Liver (tissue), 3 donors: ENCODE results near the gene RBM28.

Experiments used
- CTCF ChIP-seq: fragments of 150-350 bp; IDR thresholded peaks from 2 replicates; pipeline ENCODE4 v1.5.1; 2017; ENCODE audit warnings: improper control_type of control experiment, low read depth, low read length; ENCODE audit not compliant: missing input control
- EGR1 ChIP-seq, 2 donors: IDR thresholded peaks; 2 replicates each; pipeline ENCODE4 v1.6.1; 2016 to 2018; ENCODE audit warnings: antibody characterized with exemption in 2 of 2, low read depth in 2 of 2
- MAX ChIP-seq: IDR thresholded peaks from 2 replicates; pipeline ENCODE4 v1.6.1; 2016; ENCODE audit warnings: antibody characterized with exemption
- donor health status: healthy.
- donor health status: healthy.

- TF ChIP-seq CTCF (no peak), EGR1 (IDR thresholded peaks at IDR 0.05; ENCODE audit: low read depth in 2 of 2) (no peak), MAX (no peak)
Measured at GRCh38 chr7:128307061-128307460, 36.6 kb downstream of the RBM28 start.
